ENCODE measurements around the gene PRRT1.

- TF ChIP-seq FOXA1 (IDR thresholded peaks at IDR 0.05) (no peak), FOXK2 (IDR thresholded peaks at IDR 0.05) (no peak), FOXM1 (IDR thresholded peaks at IDR 0.05; ENCODE audit: borderline replicate concordance) (no peak), PKNOX1 (IDR thresholded peaks at IDR 0.05) (no peak), ELF4 (IDR thresholded peaks at IDR 0.05) (no peak), NFRKB (IDR thresholded peaks at IDR 0.05) (no peak), SP1 (IDR thresholded peaks at IDR 0.05) (no peak), TARDBP (IDR thresholded peaks at IDR 0.05) (no peak), HDGF (IDR thresholded peaks at IDR 0.05; ENCODE audit: borderline replicate concordance) (no peak)
These were observed 11.2 kb downstream of the PRRT1 start for GRCh38 chr6:32140420-32141046.

All from HEK293T (cell line).